ENCODE measurements around the gene NFX1. TPM values are rescaled to one million over a fixed set of nuclear protein-coding genes. Genes with fewer than 3 reads are reported as not detected.
"Not testable (repeated sequence)": the region's sequence is repeated elsewhere in the genome, so short reads cannot be mapped to it uniquely, and the experiment has no call there.

Gene NFX1
- total and polyA plus RNA-seq, 4 experiments from 2014 or later, result 21.2 to 64.7 (median 54.3) TPM

DNA sequence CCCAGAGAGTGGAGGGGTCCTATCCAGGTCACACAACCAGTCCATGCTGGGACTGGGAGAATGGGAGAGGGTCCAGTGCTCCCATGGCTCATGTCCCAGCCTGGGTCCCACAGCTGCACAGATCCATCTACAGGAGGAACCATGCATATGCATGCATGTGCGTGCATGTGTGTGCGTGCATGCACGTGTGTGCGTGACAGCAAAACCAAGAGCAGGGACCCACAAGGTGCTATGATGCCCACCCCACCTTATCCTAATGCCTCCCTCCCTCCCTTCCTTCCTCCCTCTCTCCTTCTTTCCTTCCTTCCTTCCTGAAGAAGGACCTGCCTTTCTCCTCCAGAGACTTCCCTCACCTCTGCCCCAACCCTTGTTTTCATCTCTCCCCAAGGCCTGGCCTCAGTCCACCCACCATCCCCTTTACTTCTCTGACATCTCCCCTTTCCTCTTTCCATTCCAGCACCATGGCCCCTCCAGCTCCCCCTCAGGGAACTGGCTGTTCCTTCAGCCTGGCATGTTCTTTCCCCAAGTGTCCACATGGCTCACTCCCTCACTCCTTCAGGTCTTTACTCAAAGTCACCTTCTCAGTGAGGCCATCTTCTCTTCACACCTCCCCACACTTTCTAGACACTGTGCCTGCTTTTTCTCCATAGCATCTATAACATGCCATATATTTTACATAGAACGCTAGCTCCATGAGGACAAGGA lies 90.2 kb downstream of the NFX1 start:
- POLR2A ChIA-PET (ENCODE audit: partially characterized antibody), result no interaction called here
- CTCF ChIA-PET (ENCODE audit: partially characterized antibody), result interaction anchor here (1.0 to 1.1 kb wide), 2 partner anchors 8 to 12 kb away, joined by 3 read pairs; no protein-coding TSS in a partner anchor
- no peaks in the 10 kb centered on the region for H3K9me3 Mint-ChIP-seq

DNA sequence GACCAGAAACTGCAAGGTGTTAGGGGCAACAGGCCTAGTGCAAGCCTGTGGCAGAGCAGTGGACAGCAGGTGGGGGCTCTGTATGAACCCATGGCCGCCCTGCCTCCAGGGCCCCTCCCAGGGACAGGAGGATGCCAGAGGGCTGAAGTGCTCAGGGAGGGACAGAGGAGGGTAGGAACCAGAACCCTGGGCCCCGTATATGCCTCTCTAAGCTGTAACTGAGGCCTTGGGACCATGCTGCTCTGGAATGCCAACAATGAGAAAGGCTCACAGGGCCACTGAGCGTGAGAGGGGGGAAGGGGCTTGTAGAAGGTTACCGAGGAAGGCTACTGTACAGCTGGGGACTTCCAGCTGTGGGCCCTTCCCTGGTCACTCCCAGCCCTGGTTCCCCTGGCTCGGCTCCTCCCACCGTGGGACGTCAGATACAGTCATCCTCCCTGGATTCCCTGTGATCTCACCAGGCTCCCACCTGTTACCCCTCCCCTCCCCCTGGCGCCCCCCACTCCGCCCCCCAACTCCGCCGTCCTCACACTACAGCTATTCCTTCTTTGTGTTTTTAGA lies 91.0 kb downstream of the NFX1 start:
- H3K27me3 Mint-ChIP-seq, result no peaks in the 10 kb centered on the region
- H3K27ac Mint-ChIP-seq, result no peak overlapping the region
- no peaks in the 10 kb centered on the region for H3K4me1 ChIP-seq (ENCODE audit: insufficient read depth, low read length)
- H3K4me3 Mint-ChIP-seq, result no peak overlapping the region
- H3K36me3 ChIP-seq (ENCODE audit: insufficient read depth, low read length), result no peaks in the 10 kb centered on the region
- ChIA-PET CTCF (ENCODE audit: partially characterized antibody) (interaction anchor here (1.1 kb wide), 1 partner anchor 9 kb away, joined by 3 read pairs; no protein-coding TSS in a partner anchor), POLR2A (ENCODE audit: partially characterized antibody) (no interaction called here)
- H3K27ac ChIP-seq (ENCODE audit: low read depth, low read length), result no peak overlapping the region
- no peaks in the 10 kb centered on the region for H3K9me3 Mint-ChIP-seq
- H3K9me3 ChIP-seq (ENCODE audit: control insufficient read depth in 1 of 2, low read length in 2 of 2), result no peaks in the 10 kb centered on the region
- H3K4me3 ChIP-seq (ENCODE audit: low read length in 2 of 2), result no peak overlapping the region
- no peaks in the 10 kb centered on the region for H3K27me3 ChIP-seq (ENCODE audit: insufficient read depth, low read length)
- DNase-seq, result no peak
- no peaks in the 10 kb centered on the region for H3K4me1 Mint-ChIP-seq
- intact Hi-C loops (cut with micrococcal nuclease), result no loop called here
- H3K36me3 Mint-ChIP-seq, result no peaks in the 10 kb centered on the region

More for the DNA sequence above, 90.2 kb downstream of the NFX1 start:
- Mint-ChIP-seq H3K27ac (no peak overlapping the region), H3K36me3 (no peaks in the 10 kb centered on the region), H3K4me3 (no peak overlapping the region), H3K27me3 (no peaks in the 10 kb centered on the region), H3K4me1 (peaks cover 0 to 3% (median 0%) of the 10 kb centered on the region in 4 donors)
- H3K4me3 ChIP-seq (ENCODE audit: low read length in 2 of 2), result no peak overlapping the region
- H3K27me3 ChIP-seq (ENCODE audit: insufficient read depth, low read length), result no peaks in the 10 kb centered on the region
- H3K4me1 ChIP-seq (ENCODE audit: insufficient read depth, low read length), result no peaks in the 10 kb centered on the region
- H3K27ac ChIP-seq (ENCODE audit: low read depth, low read length), result no peak overlapping the region
- intact Hi-C loops (cut with micrococcal nuclease), result no loop called here
- DNase-seq, result no peak
- H3K36me3 ChIP-seq (ENCODE audit: insufficient read depth, low read length), result no peaks in the 10 kb centered on the region
- H3K9me3 ChIP-seq (ENCODE audit: control insufficient read depth in 1 of 2, low read length in 2 of 2), result no peaks in the 10 kb centered on the region

DNA sequence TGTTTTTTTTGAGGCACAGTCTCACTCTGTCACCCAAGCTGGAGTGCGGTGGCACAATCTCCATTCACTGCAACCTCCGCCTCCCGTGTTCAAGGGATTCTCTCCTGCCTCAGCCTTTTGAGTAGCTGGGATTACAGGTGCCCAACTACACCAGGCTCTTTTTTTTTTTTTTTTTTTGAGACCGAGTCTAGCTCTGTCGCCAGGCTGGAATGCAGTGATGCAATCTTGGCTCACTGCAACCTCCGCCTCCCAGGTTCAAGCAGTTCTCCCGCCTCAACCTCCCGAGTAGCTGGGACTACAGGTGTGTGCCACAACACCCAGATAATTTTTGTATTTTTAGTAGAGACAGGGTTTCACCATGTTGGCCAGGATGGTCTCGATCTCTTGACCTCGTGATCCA lies 92.1 kb downstream of the NFX1 start:
- H3K27ac Mint-ChIP-seq; H3K4me1 Mint-ChIP-seq; H3K27me3 Mint-ChIP-seq; H3K9me3 ChIP-seq (ENCODE audit: control insufficient read depth in 1 of 2, low read length in 2 of 2); intact Hi-C loops (cut with micrococcal nuclease); H3K36me3 Mint-ChIP-seq; H3K36me3 ChIP-seq (ENCODE audit: insufficient read depth, low read length); H3K27me3 ChIP-seq (ENCODE audit: insufficient read depth, low read length); DNase-seq; H3K4me3 Mint-ChIP-seq; H3K4me3 ChIP-seq (ENCODE audit: low read length in 2 of 2); H3K4me1 ChIP-seq (ENCODE audit: insufficient read depth, low read length); POLR2A ChIA-PET (ENCODE audit: partially characterized antibody); H3K27ac ChIP-seq (ENCODE audit: low read depth, low read length); H3K9me3 Mint-ChIP-seq: not testable (repeated sequence)
- CTCF ChIA-PET (ENCODE audit: partially characterized antibody), result interaction anchor here (0.6 to 1.4 kb wide), 2 partner anchors 8 to 20 kb away, joined by 3 to 4 read pairs; partner anchors contain the start of gene AQP7

DNA sequence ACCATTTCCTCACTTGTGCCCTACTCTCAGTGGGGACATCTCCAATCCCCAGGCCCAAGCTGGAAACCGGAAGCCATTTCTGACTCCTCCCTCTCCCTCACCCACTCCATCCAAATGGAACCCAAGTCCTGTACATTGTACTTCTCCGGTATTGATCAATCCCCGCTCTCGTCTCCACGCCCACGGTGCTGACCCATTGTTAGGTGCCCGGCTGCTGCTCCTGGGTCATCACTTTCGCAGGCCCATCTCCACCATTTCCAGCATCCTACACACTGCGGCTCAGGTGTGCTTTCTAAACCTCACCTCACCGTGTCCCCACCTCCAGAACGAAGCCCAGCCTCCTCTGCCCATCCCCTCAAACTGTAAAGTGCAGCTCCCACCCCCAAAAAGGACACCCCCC lies 93.1 kb downstream of the NFX1 start:
- CTCF ChIA-PET (ENCODE audit: partially characterized antibody), result interaction anchor here (1.4 kb wide), 1 partner anchor 9 kb away, joined by 4 read pairs; no protein-coding TSS in a partner anchor
- H3K9me3 Mint-ChIP-seq; H3K4me1 ChIP-seq (ENCODE audit: insufficient read depth, low read length); DNase-seq; H3K4me3 ChIP-seq (ENCODE audit: low read length in 2 of 2); H3K36me3 ChIP-seq (ENCODE audit: insufficient read depth, low read length); H3K36me3 Mint-ChIP-seq; H3K27ac ChIP-seq (ENCODE audit: low read depth, low read length); H3K4me1 Mint-ChIP-seq; POLR2A ChIA-PET (ENCODE audit: partially characterized antibody); H3K27me3 Mint-ChIP-seq; H3K27me3 ChIP-seq (ENCODE audit: insufficient read depth, low read length); intact Hi-C loops (cut with micrococcal nuclease); H3K4me3 Mint-ChIP-seq; H3K9me3 ChIP-seq (ENCODE audit: control insufficient read depth in 1 of 2, low read length in 2 of 2): not testable (repeated sequence)
- H3K27ac Mint-ChIP-seq, result peak overlapping the region in 1 of 7 donors; percentile 44

DNA sequence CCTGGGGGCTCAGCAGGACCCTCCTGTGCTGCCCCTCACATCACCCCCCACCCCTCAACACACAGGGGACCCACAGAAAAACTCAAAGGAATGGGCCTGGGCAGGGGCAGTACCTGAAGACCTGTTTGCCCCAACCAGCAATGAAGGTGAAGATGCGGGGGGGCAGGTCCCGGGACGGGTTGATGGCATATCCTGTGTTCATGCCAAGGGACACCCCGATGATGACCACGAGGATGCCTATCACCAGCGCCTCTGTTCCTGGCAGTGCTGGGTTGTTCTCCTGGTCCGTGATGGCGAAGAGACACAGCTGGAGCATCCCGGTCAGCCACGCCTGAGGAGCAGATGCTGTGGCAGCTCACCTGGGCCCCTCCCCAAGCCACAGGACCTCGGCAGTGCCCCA lies 95.2 kb downstream of the NFX1 start:
- intact Hi-C loops (cut with micrococcal nuclease); H3K27ac Mint-ChIP-seq; H3K36me3 ChIP-seq (ENCODE audit: insufficient read depth, low read length); H3K9me3 Mint-ChIP-seq; H3K36me3 Mint-ChIP-seq; H3K4me1 Mint-ChIP-seq; CTCF ChIA-PET (ENCODE audit: partially characterized antibody); H3K4me3 ChIP-seq (ENCODE audit: low read length in 2 of 2); H3K9me3 ChIP-seq (ENCODE audit: control insufficient read depth in 1 of 2, low read length in 2 of 2); H3K27me3 Mint-ChIP-seq; DNase-seq; H3K27ac ChIP-seq (ENCODE audit: low read depth, low read length); H3K4me3 Mint-ChIP-seq; POLR2A ChIA-PET (ENCODE audit: partially characterized antibody); H3K4me1 ChIP-seq (ENCODE audit: insufficient read depth, low read length); H3K27me3 ChIP-seq (ENCODE audit: insufficient read depth, low read length): not testable (repeated sequence)

DNA sequence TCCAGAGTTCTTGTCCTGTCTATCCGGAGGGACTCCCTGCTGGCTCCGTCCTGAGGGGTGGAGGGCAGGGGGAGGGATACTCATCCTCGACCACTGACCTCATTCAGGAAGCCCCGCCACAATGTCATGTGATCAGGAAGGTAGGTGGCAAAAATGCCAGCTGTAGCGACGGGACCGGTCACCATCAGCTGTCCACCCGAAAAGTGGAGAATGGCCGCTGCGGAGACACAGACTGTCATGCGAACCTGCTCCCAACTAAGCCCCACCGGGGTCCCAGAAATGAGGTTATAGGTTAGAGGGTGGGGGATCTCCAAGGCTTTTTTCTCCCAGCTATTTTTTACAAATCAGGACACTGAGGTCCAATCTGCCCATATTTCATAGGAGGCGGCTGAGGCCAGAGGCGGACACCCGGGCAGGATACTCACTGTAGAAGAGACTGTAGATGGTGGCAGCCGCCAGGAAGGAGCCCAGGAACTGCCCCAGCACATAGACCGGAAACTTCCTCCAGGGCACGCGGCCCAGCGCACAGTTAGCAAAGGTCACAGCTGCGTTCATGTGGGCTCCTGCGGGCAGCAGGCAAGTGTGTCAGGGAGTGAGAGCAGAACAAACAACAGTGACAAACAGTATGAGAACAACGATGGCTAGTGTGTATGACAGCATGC lies 95.8 kb downstream of the NFX1 start:
- H3K9me3 Mint-ChIP-seq; H3K4me3 Mint-ChIP-seq; H3K4me1 Mint-ChIP-seq; H3K36me3 Mint-ChIP-seq; H3K4me3 ChIP-seq (ENCODE audit: low read length in 2 of 2); H3K27ac Mint-ChIP-seq; H3K4me1 ChIP-seq (ENCODE audit: insufficient read depth, low read length); intact Hi-C loops (cut with micrococcal nuclease); POLR2A ChIA-PET (ENCODE audit: partially characterized antibody); H3K27me3 Mint-ChIP-seq; H3K36me3 ChIP-seq (ENCODE audit: insufficient read depth, low read length); CTCF ChIA-PET (ENCODE audit: partially characterized antibody); H3K9me3 ChIP-seq (ENCODE audit: control insufficient read depth in 1 of 2, low read length in 2 of 2); DNase-seq; H3K27ac ChIP-seq (ENCODE audit: low read depth, low read length); H3K27me3 ChIP-seq (ENCODE audit: insufficient read depth, low read length): not testable (repeated sequence)

DNA sequence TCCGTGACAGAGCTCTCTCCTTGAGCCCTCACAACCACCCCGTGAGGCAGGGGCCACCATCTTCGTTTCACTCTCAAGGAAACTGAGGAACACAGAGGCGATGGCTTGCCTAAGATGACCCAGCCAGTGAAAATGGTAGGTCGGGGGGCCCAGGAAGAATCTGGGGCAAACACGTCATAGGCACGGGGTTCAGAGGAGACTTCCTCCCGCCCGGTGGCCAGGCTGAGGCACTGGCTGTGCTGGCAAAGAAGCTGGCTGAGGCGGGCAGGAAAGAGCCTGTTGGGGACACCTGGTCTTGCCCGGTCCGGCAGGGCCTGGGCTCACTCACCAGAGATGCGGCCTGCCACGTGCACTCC lies 96.3 kb downstream of the NFX1 start:
- H3K36me3 ChIP-seq (ENCODE audit: insufficient read depth, low read length); DNase-seq; H3K4me1 ChIP-seq (ENCODE audit: insufficient read depth, low read length); H3K9me3 ChIP-seq (ENCODE audit: control insufficient read depth in 1 of 2, low read length in 2 of 2); CTCF ChIA-PET (ENCODE audit: partially characterized antibody); intact Hi-C loops (cut with micrococcal nuclease); H3K27me3 ChIP-seq (ENCODE audit: insufficient read depth, low read length); H3K36me3 Mint-ChIP-seq; H3K27ac Mint-ChIP-seq; H3K4me3 Mint-ChIP-seq; H3K4me3 ChIP-seq (ENCODE audit: low read length in 2 of 2); POLR2A ChIA-PET (ENCODE audit: partially characterized antibody); H3K27me3 Mint-ChIP-seq; H3K9me3 Mint-ChIP-seq; H3K4me1 Mint-ChIP-seq; H3K27ac ChIP-seq (ENCODE audit: low read depth, low read length): not testable (repeated sequence)

All from CD4-positive, alpha-beta memory T cell (primary cell).